ENCODE results near the gene POLK. TPM values are rescaled to one million over a fixed set of nuclear protein-coding genes. Genes with fewer than 3 reads are reported as not detected.

Gene POLK
- total and polyA plus RNA-seq, 10 donors, result 4.1 to 56.6 (median 37.0) TPM

GRCh38 chr5:75510836-75511434 lies 756 bp upstream of the POLK start:
- H3K36me3 ChIP-seq, result peaks cover 0 to 1% (median 0%) of the 10 kb centered on the region in 6 donors
- H3K4me3 ChIP-seq, result peak overlapping the region; percentile 71 to 94 (median 89)
- DNase-seq, result peak; percentile 94
- intact Hi-C loops (cut with DNase I; ENCODE audit: low total_unique reads), result loop anchor here (10.0 kb wide), 1 partner anchor 174 kb away; no protein-coding TSS in a partner anchor
- 0 to 1% (median 1%) methylated on average over 27 to 54 of the region's 54 CpGs for WGBS, 5 donors
- H3K27ac ChIP-seq, result peak overlapping the region; percentile 74 to 96 (median 94)
- TF ChIP-seq, protein P1, sequence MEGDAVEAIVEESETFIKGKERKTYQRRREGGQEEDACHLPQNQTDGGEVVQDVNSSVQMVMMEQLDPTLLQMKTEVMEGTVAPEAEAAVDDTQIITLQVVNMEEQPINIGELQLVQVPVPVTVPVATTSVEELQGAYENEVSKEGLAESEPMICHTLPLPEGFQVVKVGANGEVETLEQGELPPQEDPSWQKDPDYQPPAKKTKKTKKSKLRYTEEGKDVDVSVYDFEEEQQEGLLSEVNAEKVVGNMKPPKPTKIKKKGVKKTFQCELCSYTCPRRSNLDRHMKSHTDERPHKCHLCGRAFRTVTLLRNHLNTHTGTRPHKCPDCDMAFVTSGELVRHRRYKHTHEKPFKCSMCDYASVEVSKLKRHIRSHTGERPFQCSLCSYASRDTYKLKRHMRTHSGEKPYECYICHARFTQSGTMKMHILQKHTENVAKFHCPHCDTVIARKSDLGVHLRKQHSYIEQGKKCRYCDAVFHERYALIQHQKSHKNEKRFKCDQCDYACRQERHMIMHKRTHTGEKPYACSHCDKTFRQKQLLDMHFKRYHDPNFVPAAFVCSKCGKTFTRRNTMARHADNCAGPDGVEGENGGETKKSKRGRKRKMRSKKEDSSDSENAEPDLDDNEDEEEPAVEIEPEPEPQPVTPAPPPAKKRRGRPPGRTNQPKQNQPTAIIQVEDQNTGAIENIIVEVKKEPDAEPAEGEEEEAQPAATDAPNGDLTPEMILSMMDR (IDR thresholded peaks at IDR 0.05 in 8 of 11, conservative IDR thresholded peaks at IDR 0.05 in 3 of 11), result no peak
- TF ChIP-seq POLR2A (IDR thresholded peaks at IDR 0.05), result no peak
- no peak for TF ChIP-seq POLR2AphosphoS5 (IDR thresholded peaks at IDR 0.05)
- H3K27me3 ChIP-seq (replicated peaks in 1 of 7), result no peaks in the 10 kb centered on the region
- H3K4me1 ChIP-seq, result peaks cover 20 to 88% (median 60%) of the 10 kb centered on the region in 6 donors
- H3K9me3 ChIP-seq, result no peaks in the 10 kb centered on the region

GRCh38 chr5:75512383-75513074 lies 838 bp downstream of the POLK start:
- peak overlapping the region; percentile 71 to 94 (median 89) for H3K4me3 ChIP-seq
- H3K27me3 ChIP-seq (replicated peaks in 1 of 7), result no peaks in the 10 kb centered on the region
- intact Hi-C loops (cut with DNase I; ENCODE audit: low total_unique reads), result loop anchor here (10.0 kb wide), 1 partner anchor 172 kb away; no protein-coding TSS in a partner anchor
- H3K27ac ChIP-seq, result peak overlapping the region; percentile 74 to 96 (median 94)
- peaks cover 20 to 82% (median 64%) of the 10 kb centered on the region in 6 donors for H3K4me1 ChIP-seq
- DNase-seq, result no peak
- H3K9me3 ChIP-seq, result no peaks in the 10 kb centered on the region
- WGBS, 5 donors, result 65 to 79% (median 71%) methylated on average over 16 of the region's 16 CpGs
- TF ChIP-seq POLR2A (IDR thresholded peaks at IDR 0.05) (no peak), POLR2AphosphoS5 (IDR thresholded peaks at IDR 0.05) (no peak)
- TF ChIP-seq, protein P1 (IDR thresholded peaks at IDR 0.05 in 8 of 11, conservative IDR thresholded peaks at IDR 0.05 in 3 of 11), result no peak
- H3K36me3 ChIP-seq, result no peaks in the 10 kb centered on the region

DNA sequence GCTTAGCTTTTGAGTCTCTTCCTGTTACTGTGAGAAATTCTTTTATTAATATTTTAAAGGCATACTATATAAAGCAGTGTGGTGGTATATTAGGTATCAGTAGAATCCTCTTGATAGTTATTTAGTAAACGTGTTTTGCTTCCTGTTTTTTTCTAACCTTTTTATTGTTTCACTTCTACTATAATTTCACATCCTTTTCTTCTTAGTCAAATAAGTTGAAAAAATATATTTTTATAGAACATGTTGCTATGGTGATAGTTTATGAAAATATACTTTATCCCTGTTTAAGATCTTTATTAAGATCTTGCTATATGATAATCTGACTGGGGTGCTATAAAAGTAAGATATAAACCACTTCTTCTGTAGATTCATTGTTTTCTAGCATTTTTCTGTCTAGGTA lies 2.1 kb downstream of the POLK start:
- TF ChIP-seq, protein P1 (IDR thresholded peaks at IDR 0.05 in 8 of 11, conservative IDR thresholded peaks at IDR 0.05 in 3 of 11), result no peak
- TF ChIP-seq POLR2A (IDR thresholded peaks at IDR 0.05), result no peak
- no peak for TF ChIP-seq POLR2AphosphoS5 (IDR thresholded peaks at IDR 0.05)
- DNase-seq, result no peak
- peak overlapping the region in 5 of 8 donors; percentile 7 to 95 (median 33) for H3K27ac ChIP-seq
- peak overlapping the region in 1 of 8 donors; percentile 94 for H3K4me3 ChIP-seq
- 4 to 21% (median 18%) methylated on average over 1 of the region's 1 CpG for WGBS, 5 donors
- no peaks in the 10 kb centered on the region for H3K27me3 ChIP-seq (replicated peaks in 1 of 7)
- peaks cover 20 to 75% (median 54%) of the 10 kb centered on the region in 6 donors for H3K4me1 ChIP-seq
- H3K36me3 ChIP-seq, result no peaks in the 10 kb centered on the region
- intact Hi-C loops (cut with DNase I; ENCODE audit: low total_unique reads), result loop anchor here (10.0 kb wide), 1 partner anchor 171 kb away; no protein-coding TSS in a partner anchor
- no peaks in the 10 kb centered on the region for H3K9me3 ChIP-seq

GRCh38 chr5:75514323-75514722 lies 2.6 kb downstream of the POLK start:
- intact Hi-C loops (cut with DNase I; ENCODE audit: low total_unique reads), result loop anchor here (10.0 kb wide), 1 partner anchor 170 kb away; no protein-coding TSS in a partner anchor
- no peak for DNase-seq
- TF ChIP-seq, protein P1 (IDR thresholded peaks at IDR 0.05 in 8 of 11, conservative IDR thresholded peaks at IDR 0.05 in 3 of 11), result no peak
- no peak for TF ChIP-seq POLR2A (IDR thresholded peaks at IDR 0.05)
- TF ChIP-seq POLR2AphosphoS5 (IDR thresholded peaks at IDR 0.05), result no peak
- Histone ChIP-seq H3K36me3 (no peaks in the 10 kb centered on the region), H3K4me3 (no peak overlapping the region), H3K27ac (peak overlapping the region in 3 of 8 donors; percentile 7 to 33 (median 10)), H3K4me1 (peaks cover 16 to 70% (median 49%) of the 10 kb centered on the region in 6 donors), H3K27me3 (replicated peaks in 1 of 7) (no peaks in the 10 kb centered on the region), H3K9me3 (peaks cover 0 to 3% (median under 1%) of the 10 kb centered on the region in 8 donors)
- WGBS, 5 donors, result 96 to 98% (median 97%) methylated on average over 3 of the region's 3 CpGs
